AG09319 (cell line): ENCODE data around the gene SOHLH1.

Source experiments
- DNase-seq: peaks from one replicate; pipeline ENCODE4 v3.0.0-alpha.2; 2010; ENCODE audit warnings: low read depth; ENCODE audit errors: extremely low read depth
- CTCF ChIP-seq: IDR thresholded peaks from 2 replicates; pipeline ENCODE4 v1.5.1; 2011; ENCODE audit warnings: low read depth, mild to moderate bottlenecking, inconsistent platforms, low read length, moderate library complexity

The SOHLH1 gene

DNA sequence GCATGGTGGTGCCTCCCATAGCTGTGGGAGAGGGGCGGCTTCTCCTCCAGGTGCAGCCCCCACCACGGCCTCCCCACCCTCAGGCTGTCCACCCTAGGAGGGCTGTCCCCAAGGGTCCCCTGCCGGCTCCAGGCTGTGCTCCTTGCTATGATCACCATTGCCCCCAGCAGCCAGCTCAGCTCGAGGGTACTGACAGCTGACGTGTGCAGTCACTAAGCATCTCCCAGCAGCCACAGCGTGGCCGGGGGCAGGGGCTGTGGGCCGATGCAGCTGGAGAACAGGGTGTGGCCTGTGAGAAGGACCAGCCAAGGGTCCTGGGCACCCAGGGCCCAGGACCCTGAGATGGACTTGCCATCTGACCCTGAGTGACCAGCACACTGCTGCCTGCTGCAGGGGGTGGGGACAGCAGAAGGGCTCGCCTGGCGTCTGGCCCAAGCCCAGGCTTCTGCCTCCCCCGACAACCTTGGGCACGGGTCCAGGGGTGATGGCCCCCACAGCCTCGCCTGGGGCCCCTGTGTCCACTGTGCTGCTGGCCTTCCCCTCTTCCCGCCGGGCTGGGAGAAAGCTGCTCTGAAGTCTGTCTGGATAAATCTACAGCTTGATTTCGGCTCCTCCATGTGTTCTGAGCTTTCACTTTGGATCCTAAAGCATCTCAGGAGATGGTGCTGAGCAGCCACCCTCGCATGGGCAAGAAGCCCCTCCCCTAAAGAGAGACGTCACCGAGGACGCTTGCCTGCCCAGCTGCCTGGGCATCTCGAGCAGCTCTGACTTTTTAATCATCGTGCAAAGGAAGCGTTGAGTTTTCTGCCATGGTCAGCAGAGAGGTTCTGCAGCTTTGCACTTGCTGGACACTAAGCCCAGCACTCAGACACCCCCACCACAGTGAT lies 8.2 kb upstream of the SOHLH1 start:
- no peak for TF ChIP-seq CTCF
- no peak for DNase-seq

DNA sequence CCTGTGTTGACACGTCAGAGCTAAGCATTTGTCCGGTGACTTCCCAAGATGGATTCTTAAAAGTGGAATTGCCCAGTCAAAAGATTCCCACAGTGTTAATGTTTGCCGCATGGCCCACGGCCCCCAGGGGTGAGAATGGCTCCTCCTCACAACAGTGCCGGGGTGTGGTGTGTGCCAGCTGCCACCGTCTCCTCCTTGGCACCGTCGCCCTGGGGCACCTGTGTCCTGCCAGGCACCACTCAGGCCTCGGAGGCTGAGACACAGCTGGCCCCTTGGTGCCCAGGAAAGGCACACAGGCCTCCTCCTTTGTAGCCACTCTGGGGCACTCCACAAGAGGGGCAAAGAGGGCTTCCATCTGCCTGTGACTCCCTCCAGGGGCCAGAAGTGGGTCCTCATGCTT lies 7.0 kb upstream of the SOHLH1 start:
- no peak for DNase-seq
- no peak for TF ChIP-seq CTCF

GRCh38 chr9:135705376-135705775 lies 6.1 kb upstream of the SOHLH1 start:
- DNase-seq = no peak
- TF ChIP-seq CTCF = no peak

- no peak for DNase-seq
- TF ChIP-seq CTCF = no peak
Measured at GRCh38 chr9:135704483-135704882, 5.2 kb upstream of the SOHLH1 start.

DNA sequence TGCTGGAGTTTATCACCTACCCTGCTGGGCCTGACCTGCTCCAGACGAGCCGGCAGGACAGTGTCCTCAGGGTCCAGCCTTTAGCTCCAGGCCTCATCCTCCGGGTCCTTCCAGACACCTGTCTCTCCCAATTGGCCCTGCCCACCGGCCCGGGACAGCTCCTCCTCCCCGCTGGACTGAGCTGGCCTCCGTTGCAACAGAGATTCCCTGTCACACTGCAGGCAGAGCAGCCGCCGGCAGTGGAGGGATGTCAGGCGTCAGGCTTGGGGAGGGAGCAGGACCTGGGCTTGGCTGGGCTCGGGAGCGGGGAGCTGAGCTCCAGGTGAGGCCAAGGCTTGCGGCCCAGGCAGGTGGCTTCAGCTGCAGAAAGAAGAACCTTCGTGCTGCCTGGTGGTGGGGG lies 4.4 kb upstream of the SOHLH1 start:
- no peak for DNase-seq
- no peak for TF ChIP-seq CTCF

DNA sequence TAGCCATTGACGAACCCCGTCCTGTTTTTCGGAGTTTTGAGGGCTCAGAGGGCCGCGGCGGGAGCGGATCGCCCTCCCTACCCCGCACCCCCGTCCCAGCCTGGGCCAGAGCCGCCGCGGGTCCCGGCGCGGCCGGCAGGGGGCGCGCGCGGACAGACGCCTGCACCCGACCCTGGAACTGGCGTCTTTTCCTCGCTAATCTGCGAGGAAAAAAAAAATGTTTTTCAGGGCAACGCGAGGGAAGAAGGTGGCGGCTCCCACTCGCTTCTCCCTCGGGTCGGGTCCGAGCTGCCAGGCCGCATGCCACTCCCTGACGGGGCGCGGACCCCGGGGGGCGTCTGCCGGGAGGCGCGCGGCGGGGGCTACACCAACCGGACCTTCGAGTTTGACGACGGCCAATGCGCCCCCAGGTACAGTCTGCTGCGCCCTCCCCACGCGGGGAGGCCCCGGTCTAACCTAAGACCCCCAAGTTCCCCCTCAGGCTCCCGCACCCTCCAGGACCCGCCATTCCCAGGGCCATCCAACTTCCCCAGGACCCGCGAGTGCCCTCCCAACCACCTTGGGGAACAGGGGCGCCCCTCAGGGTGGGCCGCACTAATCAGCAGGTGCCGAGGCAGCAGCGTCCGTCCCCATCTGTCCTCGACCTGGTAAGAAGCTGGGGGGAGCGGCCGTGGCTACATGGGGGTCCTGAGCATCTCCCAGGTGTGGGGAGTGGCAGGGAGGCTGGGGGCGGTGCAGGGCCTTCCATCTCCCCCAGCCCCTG lies 2.9 kb upstream of the SOHLH1 start, which contains the start of gene KCNT1:
TSS of gene KCNT1 (plus strand) at position 227 of the 763 bp plus-strand sequence. CDS start at position 301, 74 bp downstream.
- TF ChIP-seq CTCF = peak; percentile 45
- peak; percentile 2 for DNase-seq
